HepG2 (cell line): ENCODE measurements around the gene DTNA.

Experiments
- HMGXB4 ChIP-seq, 2 experiments: sonication (generic) in 1 of 2; formaldehyde crosslinking in 1 of 2; IDR thresholded peaks; 2 replicates each; pipeline versions ENCODE4 v1.4.0 to v1.6.1; 2018 to 2020; ENCODE audit warnings: missing genetic modification reagents in 2 of 2, borderline replicate concordance in 1 of 2, low read depth in 1 of 2, mild to moderate bottlenecking in 1 of 2, missing biosample characterization in 1 of 2
- NCOR1 ChIP-seq: fragments of 200-600 bp; sonication (generic); IDR thresholded peaks from 2 replicates; pipeline ENCODE4 v1.7.0; 2017; ENCODE audit warnings: antibody characterized with exemption, low read length, borderline replicate concordance
- TCF7 ChIP-seq: sonication (generic); IDR thresholded peaks from 2 replicates; pipeline ENCODE4 v1.6.1; 2016; ENCODE audit warnings: antibody characterized with exemption, low read depth
- YEATS2 ChIP-seq: sonication (generic); formaldehyde crosslinking; IDR thresholded peaks from 2 replicates; pipeline ENCODE4 v1.4.0; 2020; ENCODE audit warnings: missing genetic modification reagents, borderline replicate concordance
- ZNF776 ChIP-seq: sonication (generic); formaldehyde crosslinking; IDR thresholded peaks from 2 replicates; pipeline ENCODE4 v1.4.0; 2020; ENCODE audit warnings: mild to moderate bottlenecking, missing genetic modification reagents

DNA sequence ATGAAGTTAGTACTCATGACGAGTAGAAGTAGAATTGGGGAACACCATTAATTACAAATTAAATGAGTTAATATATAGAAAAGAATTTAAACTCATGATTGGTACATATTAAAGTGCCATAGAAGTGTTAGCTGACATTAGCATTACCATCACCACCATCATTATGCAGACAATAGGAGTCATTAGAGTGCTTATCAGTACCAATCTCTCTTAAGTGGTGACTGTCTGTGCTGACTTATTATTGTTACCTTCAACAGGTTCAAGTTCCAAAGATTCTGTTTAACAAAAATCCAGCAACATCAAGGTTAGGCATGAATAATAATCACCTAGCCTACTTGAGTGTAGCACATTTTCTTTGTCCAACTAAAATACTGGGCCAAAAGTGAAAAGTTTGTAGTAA is 222.3 kb downstream of the DTNA start:
- TF ChIP-seq ZNF776 (CRISPR knock-in tag) (no peak), YEATS2 (CRISPR knock-in tag) (no peak), TCF7 (no peak), HMGXB4 (CRISPR knock-in tag; IDR thresholded peaks at IDR 0.05; ENCODE audit: borderline replicate concordance in 1 of 2, low read depth in 1 of 2) (no peak), NCOR1 (no peak)
